HepG2 (cell line): ENCODE measurements around the gene EFNA2. TPM values are rescaled to one million over a fixed set of nuclear protein-coding genes. Genes with fewer than 3 reads are reported as not detected.

ENCODE experiments used
- ARNTL ChIP-seq: sonication (generic); formaldehyde crosslinking; IDR thresholded peaks from 2 replicates; pipeline ENCODE4 v1.4.0; 2020; ENCODE audit warnings: mild to moderate bottlenecking, missing genetic modification reagents
- CBX2 ChIP-seq, 2 experiments: fragments of 200-600 bp in 1 of 2; sonication (generic); formaldehyde crosslinking in 1 of 2; IDR thresholded peaks; 2 replicates each; pipeline versions ENCODE4 v1.7.0 to v1.8.1; 2018 to 2022; ENCODE audit warnings: low read depth in 2 of 2, low read length in 1 of 2, mild to moderate bottlenecking in 1 of 2, missing genetic modification reagents in 1 of 2
- DNMT1 ChIP-seq: sonication (generic); formaldehyde crosslinking; IDR thresholded peaks from 2 replicates; pipeline ENCODE4 v1.5.1; 2020; ENCODE audit warnings: mild to moderate bottlenecking, missing genetic modification reagents
- ETV5 ChIP-seq: IDR thresholded peaks from 2 replicates; pipeline ENCODE4 v1.6.1; 2018; ENCODE audit warnings: missing biosample characterization, missing genetic modification reagents, inconsistent platforms, borderline replicate concordance
- HES4 ChIP-seq: sonication (generic); formaldehyde crosslinking; IDR thresholded peaks from 2 replicates; pipeline ENCODE4 v1.9.0; 2021; ENCODE audit warnings: mild to moderate bottlenecking, missing genetic modification reagents, borderline replicate concordance
- HHEX ChIP-seq: IDR thresholded peaks from 2 replicates; pipeline ENCODE4 v1.6.1; 2016; ENCODE audit warnings: control low read depth
- JUNB ChIP-seq: sonication (generic); formaldehyde crosslinking; IDR thresholded peaks from 2 replicates; pipeline ENCODE4 v1.8.0; 2022; ENCODE audit warnings: missing genetic modification reagents, mild to moderate bottlenecking, borderline replicate concordance
- KDM1A ChIP-seq: IDR thresholded peaks from 2 replicates; pipeline ENCODE4 v1.6.1; 2016; ENCODE audit warnings: missing compliant biosample characterization
- MEF2D ChIP-seq: sonication (generic); formaldehyde crosslinking; IDR thresholded peaks from 2 replicates; pipeline ENCODE4 v1.5.1; 2020; ENCODE audit warnings: mild to moderate bottlenecking, missing genetic modification reagents
- MEIS1 ChIP-seq: sonication (generic); formaldehyde crosslinking; IDR thresholded peaks from 2 replicates; pipeline ENCODE4 v1.9.0; 2021; ENCODE audit warnings: mild to moderate bottlenecking, missing genetic modification reagents, moderate library complexity, borderline replicate concordance
- POLR2A ChIP-seq, 2 experiments: IDR thresholded peaks; 2 replicates each; pipeline ENCODE4 v1.6.1; 2011; ENCODE audit warnings: low read depth in 2 of 2, low read length in 2 of 2, mild to moderate bottlenecking in 1 of 2, moderate library complexity in 1 of 2; ENCODE audit not compliant: insufficient read depth in 1 of 2
- TCF7 ChIP-seq: sonication (generic); IDR thresholded peaks from 2 replicates; pipeline ENCODE4 v1.6.1; 2016; ENCODE audit warnings: antibody characterized with exemption, low read depth
- TEAD3 ChIP-seq: optimal IDR thresholded peaks from 2 replicates; pipeline ENCODE3; 2016; ENCODE audit warnings: borderline replicate concordance
- TP53 ChIP-seq: sonication (generic); formaldehyde crosslinking; conservative IDR thresholded peaks from 2 replicates; pipeline ENCODE4 v1.4.0; 2020; ENCODE audit warnings: missing genetic modification reagents
- ZNF225 ChIP-seq: sonication (generic); formaldehyde crosslinking; IDR thresholded peaks from 2 replicates; pipeline ENCODE4 v1.4.0; 2020; ENCODE audit warnings: mild to moderate bottlenecking, missing genetic modification reagents
- ZNF292 ChIP-seq: sonication (generic); formaldehyde crosslinking; IDR thresholded peaks from 2 replicates; pipeline ENCODE4 v1.8.1; 2022; ENCODE audit warnings: mild to moderate bottlenecking, low read depth, missing genetic modification reagents, borderline replicate concordance
- ZNF614 ChIP-seq: IDR thresholded peaks from 2 replicates; pipeline ENCODE4 v1.6.1; 2018; ENCODE audit warnings: missing biosample characterization, missing genetic modification reagents, inconsistent platforms, borderline replicate concordance
- ZNF790 ChIP-seq: sonication (generic); formaldehyde crosslinking; IDR thresholded peaks from 2 replicates; pipeline ENCODE4 v1.8.0; 2022; ENCODE audit warnings: missing genetic modification reagents, mild to moderate bottlenecking, borderline replicate concordance
- ZNF841 ChIP-seq: sonication (generic); formaldehyde crosslinking; IDR thresholded peaks from 2 replicates; pipeline ENCODE4 v1.8.1; 2023; ENCODE audit warnings: missing genetic modification reagents, borderline replicate concordance
- ZSCAN21 ChIP-seq: sonication (generic); formaldehyde crosslinking; IDR thresholded peaks from 2 replicates; pipeline ENCODE4 v1.8.0; 2022; ENCODE audit warnings: mild to moderate bottlenecking, missing genetic modification reagents, moderate library complexity, borderline replicate concordance
- ZSCAN25 ChIP-seq: sonication (generic); formaldehyde crosslinking; IDR thresholded peaks from 2 replicates; pipeline ENCODE4 v1.8.0; 2022; ENCODE audit warnings: mild to moderate bottlenecking, missing genetic modification reagents
- ZSCAN9 ChIP-seq: IDR thresholded peaks from 2 replicates; pipeline ENCODE4 v1.6.1; 2016; ENCODE audit warnings: borderline replicate concordance
- polyA plus RNA-seq, 8 experiments: library from polyadenylated mRNA; depleted of rRNA in 3 of 8; stranded (reverse) in 7 of 8; unstranded in 1 of 8; fragments of >200 nt; fragmentation: Illumina TruSeq in 4 of 8; extraction: Trizol in 4 of 8; gene quantifications; 2 replicates each; pipeline versions ENCODE4 v1.2.1 to v1.2.3, GENCODE V29; 2011 to 2016; ENCODE audit warnings: low read depth in 4 of 8, missing spikeins in 1 of 8, mixed read lengths in 1 of 8; ENCODE audit not compliant: insufficient read depth in 1 of 8
- total RNA-seq, 5 experiments: library from RNA; depleted of rRNA; stranded (reverse); fragments of >200 nt; fragmentation: Illumina TruSeq; extraction: Trizol; gene quantifications; 2 replicates each; pipeline ENCODE4 v1.2.3, GENCODE V29; 2016; ENCODE audit warnings: low read depth in 1 of 5
- TF ChIP-seq, protein P1 (sequence below): sonication (generic); formaldehyde crosslinking; IDR thresholded peaks from 2 replicates; pipeline ENCODE4 v1.5.0; 2020; ENCODE audit warnings: missing genetic modification reagents, mild to moderate bottlenecking, borderline replicate concordance
- TF ChIP-seq, protein P2 (sequence below): sonication (generic); formaldehyde crosslinking; IDR thresholded peaks from 2 replicates; pipeline ENCODE4 v1.8.0; 2022; ENCODE audit warnings: low read depth, missing genetic modification reagents
- TF ChIP-seq, protein P3 (sequence below): sonication (generic); formaldehyde crosslinking; IDR thresholded peaks from 2 replicates; pipeline ENCODE4 v1.4.0; 2020; ENCODE audit warnings: mild to moderate bottlenecking, low read depth, missing genetic modification reagents
- TF ChIP-seq, protein P4 (sequence below): IDR thresholded peaks from 2 replicates; pipeline ENCODE4 v1.6.1; 2016; ENCODE audit warnings: mild to moderate bottlenecking, missing biosample characterization, missing genetic modification reagents

The EFNA2 gene
- total and polyA plus RNA-seq, 2 of the 13 experiments (the other 11 are each of a cell fraction or from before 2014, with no cell fraction given): 6.0 to 9.9 TPM

DNA sequence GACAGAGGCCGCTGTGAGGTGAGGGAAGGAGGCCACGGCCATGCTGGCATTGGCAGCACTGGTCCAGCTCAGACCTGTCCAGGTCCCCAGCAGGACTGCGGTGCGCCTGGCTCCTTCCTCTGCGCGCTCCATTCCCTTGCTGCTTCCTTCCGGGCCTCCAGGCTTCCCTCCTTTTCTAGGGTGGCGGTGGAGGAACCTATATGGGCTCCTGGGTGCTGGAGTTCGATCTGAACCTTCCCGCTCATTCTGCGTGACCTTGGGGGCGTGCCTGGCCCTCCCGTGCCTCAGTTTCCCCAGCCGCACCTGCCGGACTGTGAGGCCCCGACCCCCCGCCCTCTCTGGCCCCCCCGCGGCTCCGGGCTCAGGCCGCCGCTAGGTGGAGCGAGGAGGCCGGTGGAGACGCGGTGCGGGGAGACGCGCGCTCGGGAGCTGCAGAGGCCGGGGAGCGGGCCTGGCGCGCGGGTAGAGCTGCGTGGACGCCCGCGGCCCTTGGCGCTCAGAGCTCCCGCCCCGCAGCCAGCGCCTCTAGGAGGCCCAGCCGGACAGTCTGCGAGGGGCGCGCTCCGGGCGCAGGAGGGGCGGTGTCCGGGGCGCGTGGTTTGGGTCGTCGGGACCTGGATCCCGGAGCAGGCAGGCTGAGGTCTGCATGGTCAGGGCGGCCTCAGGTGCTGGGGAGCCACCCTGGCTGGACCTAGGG is 29.9 kb downstream of the EFNA2 start (continued):
- no peak for TF ChIP-seq TEAD3 (CRISPR knock-in tag)
- TF ChIP-seq ZNF614 (CRISPR knock-in tag): no peak
- no peak for TF ChIP-seq TCF7
- no peak for TF ChIP-seq ZNF790 (CRISPR knock-in tag)
- no peak for TF ChIP-seq HHEX (CRISPR knock-in tag)
- TF ChIP-seq HES4 (CRISPR knock-in tag): no peak
- TF ChIP-seq ZSCAN9: 0 out of 2 replicates have a peak, but pooled peaks have one; percentile 32
- TF ChIP-seq, protein P1, sequence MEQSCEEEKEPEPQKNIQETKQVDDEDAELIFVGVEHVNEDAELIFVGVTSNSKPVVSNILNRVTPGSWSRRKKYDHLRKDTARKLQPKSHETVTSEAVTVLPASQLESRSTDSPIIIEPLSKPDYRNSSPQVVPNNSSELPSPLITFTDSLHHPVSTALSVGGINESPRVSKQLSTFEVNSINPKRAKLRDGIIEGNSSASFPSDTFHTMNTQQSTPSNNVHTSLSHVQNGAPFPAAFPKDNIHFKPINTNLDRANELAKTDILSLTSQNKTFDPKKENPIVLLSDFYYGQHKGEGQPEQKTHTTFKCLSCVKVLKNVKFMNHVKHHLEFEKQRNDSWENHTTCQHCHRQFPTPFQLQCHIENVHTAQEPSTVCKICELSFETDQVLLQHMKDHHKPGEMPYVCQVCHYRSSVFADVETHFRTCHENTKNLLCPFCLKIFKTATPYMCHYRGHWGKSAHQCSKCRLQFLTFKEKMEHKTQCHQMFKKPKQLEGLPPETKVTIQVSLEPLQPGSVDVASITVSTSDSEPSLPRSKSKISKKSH (CRISPR knock-in tag): no peak
- no peak for TF ChIP-seq JUNB (CRISPR knock-in tag)
- no peak for TF ChIP-seq MEF2D (CRISPR knock-in tag)
- peak; percentile 77; the same call in 1 of the 2 replicates for TF ChIP-seq ZSCAN25 (CRISPR knock-in tag)
- TF ChIP-seq, protein P2, sequence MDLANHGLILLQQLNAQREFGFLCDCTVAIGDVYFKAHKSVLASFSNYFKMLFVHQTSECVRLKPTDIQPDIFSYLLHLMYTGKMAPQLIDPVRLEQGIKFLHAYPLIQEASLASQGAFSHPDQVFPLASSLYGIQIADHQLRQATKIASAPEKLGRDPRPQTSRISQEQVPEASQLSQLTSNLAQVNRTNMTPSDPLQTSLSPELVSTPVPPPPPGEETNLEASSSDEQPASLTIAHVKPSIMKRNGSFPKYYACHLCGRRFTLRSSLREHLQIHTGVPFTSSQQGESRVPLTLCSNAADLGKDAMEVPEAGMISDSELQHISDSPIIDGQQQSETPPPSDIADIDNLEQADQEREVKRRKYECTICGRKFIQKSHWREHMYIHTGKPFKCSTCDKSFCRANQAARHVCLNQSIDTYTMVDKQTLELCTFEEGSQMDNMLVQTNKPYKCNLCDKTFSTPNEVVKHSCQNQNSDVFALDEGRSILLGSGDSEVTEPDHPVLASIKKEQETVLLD: no peak
- TF ChIP-seq, protein P3, sequence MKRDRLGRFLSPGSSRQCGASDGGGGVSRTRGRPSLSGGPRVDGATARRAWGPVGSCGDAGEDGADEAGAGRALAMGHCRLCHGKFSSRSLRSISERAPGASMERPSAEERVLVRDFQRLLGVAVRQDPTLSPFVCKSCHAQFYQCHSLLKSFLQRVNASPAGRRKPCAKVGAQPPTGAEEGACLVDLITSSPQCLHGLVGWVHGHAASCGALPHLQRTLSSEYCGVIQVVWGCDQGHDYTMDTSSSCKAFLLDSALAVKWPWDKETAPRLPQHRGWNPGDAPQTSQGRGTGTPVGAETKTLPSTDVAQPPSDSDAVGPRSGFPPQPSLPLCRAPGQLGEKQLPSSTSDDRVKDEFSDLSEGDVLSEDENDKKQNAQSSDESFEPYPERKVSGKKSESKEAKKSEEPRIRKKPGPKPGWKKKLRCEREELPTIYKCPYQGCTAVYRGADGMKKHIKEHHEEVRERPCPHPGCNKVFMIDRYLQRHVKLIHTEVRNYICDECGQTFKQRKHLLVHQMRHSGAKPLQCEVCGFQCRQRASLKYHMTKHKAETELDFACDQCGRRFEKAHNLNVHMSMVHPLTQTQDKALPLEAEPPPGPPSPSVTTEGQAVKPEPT (CRISPR knock-in tag): 0 out of 2 replicates have a peak, but pooled peaks have one; percentile 32
- TF ChIP-seq KDM1A (CRISPR knock-in tag): no peak; the same call in 1 of the 2 replicates
- peak; percentile 57; the same call in 1 of the 2 replicates for TF ChIP-seq DNMT1 (CRISPR knock-in tag)
- TF ChIP-seq MEIS1: 0 out of 2 replicates have a peak, but pooled peaks have one; percentile 69
- peak; percentile 91; the same call in 1 of the 2 replicates for TF ChIP-seq ZSCAN21 (CRISPR knock-in tag)
- no peak for TF ChIP-seq TP53 (CRISPR knock-in tag)
- TF ChIP-seq, protein P4, sequence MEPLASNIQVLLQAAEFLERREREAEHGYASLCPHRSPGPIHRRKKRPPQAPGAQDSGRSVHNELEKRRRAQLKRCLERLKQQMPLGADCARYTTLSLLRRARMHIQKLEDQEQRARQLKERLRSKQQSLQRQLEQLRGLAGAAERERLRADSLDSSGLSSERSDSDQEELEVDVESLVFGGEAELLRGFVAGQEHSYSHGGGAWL (CRISPR knock-in tag): no peak
- no peak; the same call in 1 of the 2 replicates for TF ChIP-seq ETV5 (CRISPR knock-in tag)
- TF ChIP-seq ZNF292 (CRISPR knock-in tag): no peak
- no peak for TF ChIP-seq POLR2A (IDR thresholded peaks at IDR 0.05; ENCODE audit: insufficient read depth in 1 of 2, low read depth in 2 of 2, low read length in 2 of 2)
- TF ChIP-seq CBX2 (IDR thresholded peaks at IDR 0.05; ENCODE audit: low read depth, low read length): no peak
- TF ChIP-seq CBX2 (CRISPR knock-in tag; IDR thresholded peaks at IDR 0.05; ENCODE audit: low read depth): no peak
- TF ChIP-seq ZNF841 (CRISPR knock-in tag): no peak
- TF ChIP-seq ARNTL: 0 out of 2 replicates have a peak, but pooled peaks have one; percentile 18
- TF ChIP-seq ZNF225 (CRISPR knock-in tag): no peak
